Neutrophil (primary cell): ENCODE measurements around the gene ESPNL.

Source experiments
- H3K27ac ChIP-seq: fragments of 200-600 bp; sonication (generic); 2 replicates; pipeline ENCODE4 v1.5.1; 2016; ENCODE audit warnings: mild to moderate bottlenecking, moderate library complexity
- H3K27me3 ChIP-seq: fragments of 200-600 bp; sonication (generic); 2 replicates; pipeline ENCODE4 v1.6.0; 2016; ENCODE audit warnings: mild to moderate bottlenecking
- H3K36me3 ChIP-seq: fragments of 200-600 bp; sonication (generic); 2 replicates; pipeline ENCODE4 v1.5.1; 2017
- H3K4me1 ChIP-seq, 2 experiments: fragments of 200-600 bp in 1 of 2; sonication (generic) in 1 of 2; 1 replicate in 1 of 2; 2 replicates in 1 of 2; pipeline versions ENCODE4 v1.5.1 to v1.6.1; 2013 to 2016; ENCODE audit warnings: low read depth in 1 of 2, low read length in 1 of 2, mild to moderate bottlenecking in 1 of 2, moderate library complexity in 1 of 2; ENCODE audit not compliant: control insufficient read depth in 1 of 2, insufficient read depth in 1 of 2
- H3K4me3 ChIP-seq, 2 experiments: fragments of 200-600 bp in 1 of 2; sonication (generic) in 1 of 2; 1 replicate in 1 of 2; 2 replicates in 1 of 2; pipeline ENCODE4 v1.5.1; 2013 to 2016; ENCODE audit warnings: low read depth in 1 of 2, low read length in 1 of 2, mild to moderate bottlenecking in 1 of 2, moderate library complexity in 1 of 2
- H3K9me3 ChIP-seq: fragments of 200-600 bp; sonication (generic); 2 replicates; pipeline ENCODE4 v1.5.1; 2016
- CTCF ChIP-seq: fragments of 200-600 bp; sonication (generic); IDR thresholded peaks from 2 replicates; pipeline ENCODE4 v1.5.1; 2016; ENCODE audit warnings: antibody characterized with exemption

Gene ESPNL

GRCh38 chr2:238159661-238160205, 59.6 kb downstream of the ESPNL start:
- H3K36me3 ChIP-seq, result no peaks in the 10 kb centered on the region
- TF ChIP-seq CTCF, result no peak
- H3K27ac ChIP-seq, result no peak overlapping the region
- no peaks in the 10 kb centered on the region for H3K9me3 ChIP-seq
- H3K4me3 ChIP-seq, result peak overlapping the region in 1 of 2 experiments; percentile 3
- peaks cover 88% of the 10 kb centered on the region for H3K27me3 ChIP-seq
- peaks cover 2 to 12% of the 10 kb centered on the region in 2 experiments for H3K4me1 ChIP-seq

GRCh38 chr2:238160206-238161129, 60.3 kb downstream of the ESPNL start:
- peaks cover 96% of the 10 kb centered on the region for H3K27me3 ChIP-seq
- no peaks in the 10 kb centered on the region for H3K36me3 ChIP-seq
- no peak overlapping the region for H3K27ac ChIP-seq
- no peaks in the 10 kb centered on the region for H3K9me3 ChIP-seq
- no peak overlapping the region for H3K4me3 ChIP-seq
- H3K4me1 ChIP-seq, result peaks cover 2 to 12% of the 10 kb centered on the region in 2 experiments
- no peak for TF ChIP-seq CTCF

- TF ChIP-seq CTCF, result no peak
- Histone ChIP-seq H3K36me3 (peaks cover 3% of the 10 kb centered on the region), H3K9me3 (no peaks in the 10 kb centered on the region), H3K4me3 (no peak overlapping the region), H3K27me3 (peaks cover 94% of the 10 kb centered on the region), H3K4me1 (peaks cover 2 to 12% of the 10 kb centered on the region in 2 experiments), H3K27ac (no peak overlapping the region)
Observed at GRCh38 chr2:238161291-238162051, 61.3 kb downstream of the ESPNL start.

- TF ChIP-seq CTCF, result no peak
- Histone ChIP-seq H3K27ac (no peak overlapping the region), H3K36me3 (peaks cover 12% of the 10 kb centered on the region), H3K4me3 (no peak overlapping the region), H3K27me3 (peaks cover 85% of the 10 kb centered on the region), H3K4me1 (peaks cover 2 to 12% of the 10 kb centered on the region in 2 experiments), H3K9me3 (no peaks in the 10 kb centered on the region)
Observed at GRCh38 chr2:238162251-238162845, 62.2 kb downstream of the ESPNL start.

- TF ChIP-seq CTCF, result no peak
- H3K9me3 ChIP-seq, result no peaks in the 10 kb centered on the region
- no peak overlapping the region for H3K27ac ChIP-seq
- peaks cover 18% of the 10 kb centered on the region for H3K36me3 ChIP-seq
- H3K4me3 ChIP-seq, result no peak overlapping the region
- H3K4me1 ChIP-seq, result peaks cover 2 to 12% of the 10 kb centered on the region in 2 experiments
- peaks cover 79% of the 10 kb centered on the region for H3K27me3 ChIP-seq
Observed at GRCh38 chr2:238162846-238163441, 62.8 kb downstream of the ESPNL start.
